Hematopoietic multipotent progenitor cell treated with erythropoietin and hydrocortisone succinate and interleukin-3 and kit ligand, for 4 days (in vitro differentiated cells): Measurements from ENCODE around the gene BRME1.
A peak's percentile ranks its signal among the peaks of the same experiment; 100 is the strongest.

ENCODE experiments used
- DNase-seq: peaks from one replicate; pipeline ENCODE4 v3.0.0-alpha.2; 2015

BRME1 gene

DNA sequence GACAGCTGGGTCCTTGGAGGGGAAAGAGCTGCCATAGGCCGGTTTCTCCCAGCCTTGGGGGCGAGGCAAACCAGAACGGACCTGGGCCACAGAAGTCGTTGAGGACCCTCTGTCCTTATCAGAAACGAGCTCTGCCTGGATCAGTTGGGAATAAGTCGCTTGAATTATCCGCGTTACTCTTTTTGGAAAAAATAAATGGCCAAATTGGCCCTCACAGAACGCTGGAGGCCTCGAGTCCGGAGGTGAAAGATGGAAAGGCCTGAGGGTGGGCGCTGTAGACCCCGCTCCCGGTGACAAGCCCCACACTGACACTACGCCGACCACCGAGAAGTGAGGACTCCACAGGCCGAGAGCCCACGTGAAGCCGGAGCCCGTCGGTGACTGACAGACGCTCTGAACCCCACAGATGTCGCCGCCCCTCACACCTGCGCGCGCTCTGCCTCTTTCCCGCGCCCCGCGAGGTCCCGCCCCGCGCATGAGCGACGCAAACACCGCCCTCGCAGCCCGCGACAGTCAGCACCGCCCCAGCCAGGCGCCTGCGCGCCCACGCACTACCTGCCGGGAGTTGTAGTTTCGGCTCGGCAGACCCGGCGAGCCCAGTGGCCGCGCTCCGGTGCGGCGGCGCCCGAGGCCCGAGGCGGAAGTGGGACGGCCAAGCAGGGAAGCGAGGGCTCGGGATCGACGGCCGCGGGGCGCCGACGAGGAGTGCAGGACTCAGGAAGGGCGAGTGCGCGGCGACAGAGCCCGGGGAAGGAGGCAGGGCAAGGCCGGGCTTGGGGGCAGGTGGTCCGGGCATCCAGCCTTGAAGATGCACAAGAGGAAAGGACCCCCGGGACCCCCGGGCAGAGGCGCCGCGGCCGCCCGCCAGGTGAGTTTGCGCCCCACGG is at the start of gene BRME1, which contains the start of gene CC2D1A:
TSS of gene BRME1 (minus strand) at position 484 of the 887 bp plus-strand sequence. CDS start 1,225 bp downstream, outside the sequence.
TSS of gene CC2D1A (plus strand) at position 568 of the 887 bp plus-strand sequence. CDS start at position 809, 241 bp downstream.
- DNase-seq, result peak; percentile 97

DNA sequence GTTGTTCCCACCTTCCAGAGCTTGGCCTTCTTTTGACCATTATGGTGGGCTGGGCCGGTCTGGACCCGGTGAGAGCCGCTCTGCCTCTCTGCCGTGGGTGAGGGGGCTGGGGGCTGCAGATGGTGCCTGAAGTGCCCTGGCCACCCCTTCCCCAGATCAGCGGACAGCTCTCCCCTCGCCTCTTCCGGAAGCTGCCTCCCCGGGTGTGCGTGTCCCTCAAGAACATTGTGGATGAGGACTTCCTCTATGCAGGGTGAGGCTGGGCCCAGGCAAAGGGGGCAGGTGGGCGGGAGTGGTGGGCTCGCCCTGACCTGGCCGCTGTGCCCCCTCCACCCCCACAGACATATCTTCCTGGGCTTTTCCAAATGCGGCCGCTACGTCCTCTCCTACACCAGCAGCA is 48.3 kb upstream of the BRME1 start:
- no peak for DNase-seq

DNA sequence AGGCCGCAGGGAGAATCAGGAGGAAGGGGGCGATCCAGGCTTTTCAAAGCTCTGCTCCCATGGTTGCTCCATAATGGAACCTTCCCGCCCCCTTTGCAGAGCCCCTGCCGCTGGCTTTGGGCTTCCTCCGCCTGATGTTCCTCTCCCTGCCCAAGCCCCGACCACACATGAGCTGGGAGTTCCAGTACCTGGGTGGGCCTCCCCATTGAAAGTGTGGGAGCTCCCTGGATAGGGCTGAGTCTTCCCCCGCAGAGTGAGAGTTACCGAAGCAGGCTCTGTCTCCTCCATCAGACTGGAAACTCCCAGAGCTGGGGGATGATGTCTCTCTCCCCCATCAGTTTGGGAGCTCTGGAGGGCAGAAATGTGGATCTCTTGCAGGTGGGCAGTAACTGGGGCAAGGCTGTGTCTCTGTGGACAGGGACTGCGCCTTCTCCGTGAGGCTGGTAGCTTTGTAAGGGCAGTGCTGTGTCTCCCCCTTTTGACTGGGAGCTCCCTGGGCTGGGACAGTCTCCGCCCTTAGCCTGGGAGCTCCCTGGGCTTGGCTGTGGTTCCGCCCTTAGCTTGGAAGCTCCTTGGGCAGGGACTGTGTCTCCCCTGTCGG is 47.1 kb upstream of the BRME1 start:
- DNase-seq, result peak; percentile 73

DNA sequence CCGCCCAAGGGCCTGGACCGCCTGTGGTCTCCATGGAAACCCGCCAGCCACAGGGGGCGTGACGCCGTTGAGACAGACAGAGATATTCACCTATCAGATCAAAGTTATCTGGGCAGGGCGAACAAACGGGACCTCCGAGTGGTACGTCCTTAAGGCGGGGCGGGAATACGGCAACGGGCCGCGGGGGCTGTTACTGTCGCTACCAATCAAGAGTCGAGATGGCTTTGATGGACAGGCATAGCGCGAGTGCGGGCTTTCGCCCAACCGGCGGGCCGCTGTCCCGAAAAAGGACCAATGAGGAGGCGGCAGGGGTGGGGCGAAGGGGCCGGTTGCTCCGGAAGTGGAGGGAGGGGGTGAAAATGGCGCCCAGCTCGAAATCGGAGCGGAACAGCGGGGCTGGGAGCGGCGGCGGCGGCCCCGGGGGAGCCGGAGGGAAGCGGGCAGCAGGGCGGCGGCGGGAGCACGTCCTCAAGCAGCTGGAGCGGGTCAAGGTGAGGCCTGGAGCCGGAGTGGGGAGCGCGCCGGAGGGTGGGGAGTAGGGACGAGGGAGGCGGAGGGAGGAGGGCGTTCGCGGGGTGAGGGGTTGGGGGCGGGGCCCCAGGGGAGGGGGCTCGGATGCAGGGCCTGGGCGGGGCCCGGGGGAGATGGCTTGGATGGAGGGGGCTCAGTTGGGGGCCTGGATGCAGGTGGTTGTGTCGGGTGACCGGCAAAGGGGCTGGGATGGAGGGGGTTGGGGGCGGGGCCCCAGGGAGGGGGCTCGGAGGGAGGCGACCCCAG is 46.4 kb upstream of the BRME1 start, which contains the start of gene DCAF15:
TSS of gene DCAF15 (plus strand) at position 356 of the 777 bp plus-strand sequence. CDS start at position 360, 4 bp downstream.
- peak; percentile 100 for DNase-seq

DNA sequence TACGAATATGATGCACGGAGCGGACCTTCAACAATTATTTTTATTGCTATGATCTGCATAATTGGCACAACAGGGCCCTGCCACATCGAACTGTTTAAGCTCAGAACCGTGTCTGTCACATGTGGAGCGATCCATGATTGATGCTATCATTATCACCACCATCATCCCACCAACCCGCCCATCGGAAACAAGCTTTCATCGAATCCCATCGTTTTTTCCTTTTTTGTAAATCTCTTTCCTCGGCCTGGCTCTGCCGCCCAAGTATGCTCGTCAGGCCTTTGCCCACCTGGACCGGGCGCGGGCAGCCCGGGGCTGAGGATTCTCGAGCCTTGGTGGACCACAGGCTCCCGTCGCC is 45.9 kb upstream of the BRME1 start:
- DNase-seq, result no peak

DNA sequence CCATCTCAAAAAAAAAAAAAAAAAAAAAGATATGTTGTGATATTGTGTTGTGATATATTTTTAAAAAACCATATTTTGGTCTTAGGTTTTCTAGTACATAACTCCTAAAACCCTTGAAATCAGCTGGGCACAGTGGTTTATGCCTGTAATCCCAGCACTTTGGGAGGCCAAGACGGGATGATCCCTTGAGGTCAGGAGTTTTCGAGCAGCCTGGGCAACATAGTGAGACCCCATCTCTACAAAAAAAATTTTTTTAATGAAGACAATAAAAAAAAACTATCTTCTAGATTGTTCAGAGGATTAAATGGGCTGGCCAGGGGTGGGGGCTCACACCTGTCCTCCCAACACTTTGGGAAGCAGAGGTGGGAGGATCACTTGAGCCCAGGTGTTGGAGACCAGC is 45.1 kb upstream of the BRME1 start:
- DNase-seq, result no peak

DNA sequence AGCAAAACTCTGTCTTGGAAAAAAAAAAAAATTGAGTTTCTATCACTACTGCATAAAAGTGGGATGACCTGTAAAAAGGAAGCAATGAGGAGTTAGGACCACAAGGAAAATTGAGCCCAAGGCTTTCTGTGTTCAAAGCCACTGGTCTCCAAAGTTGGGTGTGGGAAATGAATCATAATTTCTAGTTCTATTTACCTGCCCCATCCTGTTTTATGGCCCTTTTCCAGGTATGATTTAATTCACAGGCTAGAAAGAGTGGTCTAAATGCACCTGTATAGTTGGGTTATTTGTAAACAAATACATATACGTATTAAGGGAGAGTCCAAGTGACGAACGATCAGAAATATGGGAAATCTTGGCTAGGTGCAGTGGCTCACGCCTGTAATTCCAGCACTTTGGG is 40.5 kb upstream of the BRME1 start:
- DNase-seq, result no peak

DNA sequence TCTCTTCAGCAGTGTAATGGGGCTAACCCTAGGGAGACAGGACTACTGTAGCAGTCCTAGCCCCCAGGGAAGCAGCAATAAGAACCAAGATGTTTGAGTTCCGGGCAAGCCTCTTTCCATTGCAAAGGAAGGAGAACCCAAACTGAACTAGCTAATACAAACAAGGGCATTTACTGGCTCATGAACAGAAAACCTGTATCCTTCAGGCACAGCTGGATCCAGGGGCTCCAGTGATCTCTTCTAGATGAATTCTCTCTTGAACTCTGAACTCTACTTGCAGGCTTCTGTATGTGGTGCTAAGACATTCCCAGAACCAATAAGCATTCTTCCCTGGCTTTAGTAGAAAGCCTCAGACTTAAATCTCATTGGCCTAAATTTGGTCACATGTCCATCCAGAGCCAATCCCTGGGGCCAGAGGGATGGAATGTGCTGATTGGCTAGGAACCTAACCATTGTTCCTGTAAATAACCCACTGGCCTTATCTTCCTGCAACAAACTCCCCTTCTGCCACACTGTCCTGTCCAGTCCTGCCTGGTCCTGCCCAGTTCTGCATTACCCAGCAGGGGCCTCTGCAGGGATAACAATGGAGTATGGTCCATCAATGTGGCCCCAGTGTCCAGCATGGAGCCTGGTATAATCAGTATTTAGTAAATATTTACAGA is 36.2 kb upstream of the BRME1 start:
- peak; percentile 49 for DNase-seq

DNA sequence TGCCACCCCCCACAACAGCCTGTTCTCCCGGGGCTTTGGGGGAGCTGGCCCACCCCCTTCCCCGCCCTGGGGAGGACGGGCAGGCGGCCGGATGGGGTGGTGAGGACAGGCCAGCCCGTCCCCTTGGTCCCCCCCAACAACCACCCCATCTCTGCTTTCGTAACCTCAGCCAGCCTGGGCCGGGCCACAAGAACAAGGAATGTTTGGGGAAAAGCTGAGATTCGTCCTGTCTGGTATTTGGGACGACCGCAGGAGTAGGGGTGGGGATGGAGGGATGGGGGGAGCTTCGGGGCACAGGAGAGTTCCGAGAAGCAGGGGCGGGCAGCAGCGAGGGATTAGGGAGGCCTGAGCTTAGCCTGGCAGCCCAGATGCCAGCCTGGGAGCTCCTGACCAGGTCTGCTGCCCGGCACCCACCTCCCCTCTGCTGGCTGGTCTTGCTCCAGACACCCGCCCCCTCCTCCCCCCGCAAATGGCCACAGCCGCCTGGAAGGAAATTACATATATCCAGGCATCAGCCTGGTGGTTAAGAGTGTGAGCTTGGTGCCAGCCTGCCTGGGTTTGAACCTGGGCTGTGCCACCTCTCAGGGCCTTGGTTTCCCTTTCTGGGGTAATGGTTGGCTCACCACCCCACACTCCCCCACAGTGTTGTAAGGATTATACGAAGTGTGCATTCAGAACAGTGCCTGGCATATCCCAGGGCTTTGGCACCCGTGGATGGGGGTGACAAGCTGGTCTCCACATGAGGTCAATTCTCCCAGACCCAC is 32.6 kb upstream of the BRME1 start, which contains the start of gene PODNL1:
TSS of gene PODNL1 (minus strand) at position 117 of the 764 bp plus-strand sequence. CDS start 236 bp downstream, outside the sequence.
- DNase-seq, result no peak

DNA sequence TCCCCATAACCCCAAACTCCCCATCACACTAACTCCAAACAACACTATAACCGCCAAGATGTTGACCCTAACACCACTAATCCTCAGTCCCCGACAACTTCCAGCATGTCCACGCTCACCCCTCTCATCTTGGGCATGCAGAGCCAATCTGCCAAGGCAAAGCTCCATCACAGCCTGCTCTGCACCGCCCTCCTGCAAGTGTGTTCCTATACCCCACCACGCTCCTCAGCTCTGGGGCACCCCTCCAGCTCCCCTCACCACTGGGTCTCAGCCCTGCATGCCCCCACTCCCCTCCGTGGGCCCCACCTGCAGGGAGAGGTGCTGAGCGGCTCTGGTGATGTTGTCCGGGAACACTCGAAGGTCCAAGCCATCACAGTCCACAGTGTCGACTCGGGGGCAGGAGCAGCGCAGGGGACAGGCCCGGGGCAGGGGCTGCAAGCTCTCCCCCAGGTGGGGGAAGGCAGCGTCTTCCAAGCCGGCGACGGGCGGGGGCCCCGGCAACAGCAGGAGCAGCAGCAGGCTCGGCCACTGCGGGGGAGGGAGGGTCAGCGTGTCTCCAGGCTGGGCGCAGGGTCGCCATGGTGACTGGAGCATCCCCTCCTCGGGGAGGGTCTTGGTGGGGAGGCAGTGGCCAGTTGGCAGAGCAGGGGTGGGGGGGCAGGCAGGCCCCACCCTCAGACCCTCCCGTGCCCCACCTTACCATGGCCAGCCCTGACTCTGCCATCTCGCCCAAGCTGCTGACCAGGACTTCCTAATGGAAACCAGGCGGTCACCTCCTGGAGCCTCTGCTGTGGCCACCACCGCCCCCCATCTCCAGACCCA is 31.8 kb upstream of the BRME1 start:
- no peak for DNase-seq

DNA sequence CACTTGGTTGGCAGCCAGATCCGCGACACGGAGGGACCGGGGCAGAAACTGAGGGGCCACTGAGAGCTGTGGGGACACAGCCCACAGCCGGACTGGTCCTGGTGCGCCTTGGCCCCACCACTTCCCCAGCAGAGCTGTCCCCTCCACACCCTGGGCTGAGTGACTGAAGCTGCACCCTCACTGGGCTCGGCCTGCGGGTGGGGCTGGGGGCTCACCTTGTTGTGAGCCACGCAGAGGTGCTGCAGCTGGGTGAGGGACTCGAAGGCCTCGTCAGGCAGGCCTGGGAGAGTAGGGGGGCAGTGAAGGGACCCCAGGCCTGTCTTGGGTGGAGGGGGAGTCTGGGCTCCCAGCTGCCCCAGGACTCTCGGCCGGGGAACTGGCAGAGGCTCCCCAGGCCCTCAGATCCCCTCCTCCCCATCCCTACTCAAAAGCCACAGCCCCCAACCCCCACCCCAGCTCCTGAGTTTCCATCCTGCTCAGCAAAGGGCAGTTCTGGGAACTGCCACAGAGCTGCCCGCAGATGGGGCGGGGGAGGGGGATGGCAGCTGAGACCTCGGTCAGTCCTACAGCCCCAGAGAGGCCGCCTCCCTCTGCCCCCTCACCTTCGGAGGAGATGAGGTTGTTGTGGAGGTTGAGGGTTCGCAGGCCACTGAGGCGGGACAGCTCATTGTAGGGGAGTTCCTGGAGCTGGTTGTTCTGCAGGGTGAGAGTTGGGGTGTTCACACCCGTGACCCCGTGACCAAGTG is 30.0 kb upstream of the BRME1 start:
- peak; percentile 48 for DNase-seq

DNA sequence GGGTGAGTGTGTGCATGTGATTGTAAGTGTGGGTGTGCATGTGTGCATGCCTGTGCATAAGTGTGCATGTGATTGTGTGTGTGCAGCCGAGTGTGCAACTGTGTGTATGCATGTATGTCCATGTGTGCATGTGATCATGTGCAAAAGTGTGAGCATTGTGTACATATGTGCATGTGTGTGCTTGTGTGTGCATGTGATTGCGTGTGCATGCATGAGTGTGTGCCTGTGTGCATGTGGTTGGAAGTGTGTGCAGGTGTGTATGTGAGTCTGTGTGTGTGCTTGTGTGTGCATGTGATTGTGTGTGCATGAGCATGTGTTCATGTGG is 28.8 kb upstream of the BRME1 start:
- no peak for DNase-seq

DNA sequence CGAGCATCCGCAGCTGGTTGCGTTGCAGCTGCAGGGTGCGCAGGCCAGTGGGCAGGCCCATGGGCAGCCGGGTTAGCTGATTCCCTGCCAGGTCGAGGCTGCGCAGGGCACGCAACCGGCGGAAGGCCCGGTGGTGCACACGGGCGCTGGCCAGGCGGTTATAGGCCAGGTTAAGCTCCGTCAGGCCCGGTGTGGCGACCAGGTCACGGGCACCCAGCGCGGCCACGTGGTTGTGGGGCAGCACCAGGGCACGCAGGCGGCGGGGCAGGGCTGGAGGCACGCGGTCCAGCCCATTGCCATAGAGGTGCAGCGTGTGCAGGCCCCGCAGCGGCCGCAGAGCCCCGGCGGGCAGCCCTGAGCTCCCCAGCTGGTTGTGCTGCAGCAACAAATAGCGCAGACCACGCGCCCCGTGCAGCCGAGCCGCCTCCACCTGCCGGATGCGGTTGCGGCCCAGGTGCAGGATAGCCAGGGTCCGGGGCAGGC is 27.0 kb upstream of the BRME1 start:
- DNase-seq, result no peak

DNA sequence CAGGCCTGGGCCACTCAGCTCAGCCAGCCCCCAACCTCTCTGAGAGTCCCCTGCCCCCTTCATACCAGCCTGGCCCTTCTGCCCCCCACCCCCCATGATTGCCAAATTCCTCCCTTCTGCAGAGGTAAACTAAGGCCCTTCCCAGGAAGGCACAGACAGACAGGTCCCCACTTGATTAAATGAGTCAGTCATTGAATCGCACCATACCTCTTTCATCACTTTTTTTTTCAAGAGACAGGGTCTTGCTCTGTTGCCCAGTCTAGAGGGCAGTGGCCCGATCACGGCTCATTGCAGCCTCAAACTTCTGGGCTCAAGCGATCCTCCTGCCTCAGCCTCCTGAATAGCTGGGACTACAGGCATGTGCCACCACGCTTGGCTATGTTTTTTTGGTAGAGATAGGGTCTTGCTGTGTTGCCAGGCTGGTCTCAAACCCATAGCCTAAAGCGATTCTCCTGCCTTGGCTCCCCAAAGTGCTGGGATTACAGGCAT is 26.3 kb upstream of the BRME1 start:
- no peak for DNase-seq

DNA sequence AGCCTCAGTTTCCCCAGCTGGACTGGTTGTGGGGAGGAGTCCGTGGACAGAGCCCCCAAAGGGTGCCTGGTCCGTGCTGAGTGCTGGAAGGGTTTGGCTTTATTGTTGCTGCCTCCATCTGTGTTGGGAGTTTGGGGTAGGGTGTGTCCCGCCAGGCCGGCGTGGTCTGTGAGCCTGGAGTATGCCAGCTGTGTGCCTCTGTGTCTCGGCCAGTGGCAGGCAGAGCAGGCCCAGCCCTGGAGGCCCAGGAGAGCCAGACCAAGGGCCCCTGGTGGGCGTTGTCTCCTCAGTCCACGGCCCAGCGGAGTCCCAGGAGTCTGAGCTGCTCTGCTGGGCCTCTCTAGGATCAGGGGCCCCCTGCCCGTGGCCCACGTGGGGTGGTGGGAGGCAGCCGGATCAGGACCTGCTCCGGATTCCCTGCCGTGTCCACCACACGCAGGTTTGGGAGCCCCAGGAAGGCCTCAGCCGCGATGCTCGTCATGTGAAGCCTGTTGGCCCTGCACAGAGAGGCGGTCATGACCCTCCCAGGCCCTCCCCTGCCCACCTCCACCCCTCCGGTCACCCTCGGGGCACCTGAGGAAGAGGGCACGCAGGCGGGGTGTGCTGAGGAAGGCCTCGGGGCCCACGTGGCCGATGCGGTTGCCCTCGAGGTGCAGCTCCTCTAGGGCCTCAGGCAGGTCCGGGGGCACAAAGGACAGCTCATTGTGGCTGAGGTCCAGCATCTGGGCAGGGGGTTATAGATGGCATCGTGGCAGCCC is 25.7 kb upstream of the BRME1 start:
- no peak for DNase-seq

DNA sequence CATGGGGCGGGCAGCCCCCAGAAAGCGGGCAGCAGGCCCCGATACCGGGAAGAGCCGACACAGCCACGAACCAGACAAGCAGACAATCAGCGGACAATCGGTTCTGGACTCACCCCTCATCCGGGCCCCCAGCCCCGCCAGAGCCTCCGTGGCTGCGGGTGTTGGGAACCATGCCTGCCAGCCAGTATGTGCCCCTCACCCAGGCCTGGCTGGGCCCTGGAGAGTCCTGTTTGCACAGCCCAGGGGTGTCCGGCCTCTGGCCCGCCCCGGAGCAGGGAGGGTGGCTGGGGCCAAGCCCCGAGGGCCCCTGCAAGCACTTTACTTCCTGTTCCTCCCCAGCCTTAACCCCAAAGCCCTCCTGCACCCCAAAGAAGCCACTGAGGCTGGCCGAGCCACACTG is 24.5 kb upstream of the BRME1 start:
- no peak for DNase-seq

DNA sequence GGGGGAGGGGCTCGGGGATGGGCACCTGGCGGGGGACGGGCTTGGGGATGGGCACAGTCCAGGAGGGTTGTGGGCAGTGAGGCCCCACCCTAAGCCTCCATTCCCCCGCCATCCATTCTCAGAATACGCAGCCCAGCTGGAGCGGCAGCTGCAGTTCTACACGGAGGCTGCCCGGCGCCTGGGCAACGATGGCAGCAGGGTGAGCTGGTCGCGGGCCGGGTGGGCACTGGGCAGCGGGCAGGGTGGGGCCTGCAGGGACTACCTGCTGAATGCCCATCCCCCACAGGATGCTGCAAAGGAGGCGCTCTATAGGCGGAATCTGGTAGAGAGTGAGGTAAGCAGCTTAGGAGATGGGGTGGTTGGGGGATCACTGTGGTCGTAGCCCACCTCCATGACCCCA is 24.0 kb upstream of the BRME1 start:
- no peak for DNase-seq

DNA sequence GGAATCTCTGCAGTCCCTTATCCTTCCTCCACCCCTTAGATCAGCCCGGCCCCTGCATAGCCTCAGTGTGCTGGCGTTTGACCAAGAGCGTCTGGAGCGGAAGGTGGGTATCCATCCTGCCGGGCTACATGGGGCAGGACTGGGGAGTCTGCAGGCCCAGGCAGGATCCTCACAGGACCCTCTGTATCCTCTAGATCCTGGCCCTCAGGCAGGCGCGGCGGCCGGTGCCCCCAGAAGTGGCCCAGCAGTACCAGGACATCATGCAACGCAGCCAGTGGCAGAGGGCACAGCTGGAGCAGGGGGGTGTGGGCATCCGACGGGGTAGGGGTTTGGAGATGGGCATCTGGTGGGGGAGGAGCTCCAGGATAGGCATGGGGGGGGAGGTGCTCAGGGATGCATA is 23.4 kb upstream of the BRME1 start:
- no peak for DNase-seq

DNA sequence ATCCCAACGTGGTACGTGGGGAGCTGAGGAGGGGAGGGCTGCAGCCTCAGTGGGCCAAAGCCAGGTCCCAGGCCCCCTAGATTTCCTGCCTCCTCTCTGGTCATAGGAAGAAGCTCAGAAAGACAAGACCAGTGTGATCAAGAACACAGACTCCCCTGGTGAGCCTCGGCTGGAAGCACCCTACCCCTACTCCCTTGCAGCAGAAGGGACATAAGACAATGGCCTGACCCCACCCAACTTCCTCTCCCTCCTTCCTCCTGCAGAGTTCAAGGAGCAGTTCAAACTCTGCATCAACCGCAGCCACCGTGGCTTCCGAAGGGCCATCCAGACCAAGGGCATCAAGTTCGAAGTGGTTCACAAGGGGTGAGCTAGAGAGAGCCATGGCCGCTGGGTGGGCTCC is 20.8 kb upstream of the BRME1 start:
- no peak for DNase-seq
